ENCODE results near the gene SAP25.
A peak's percentile ranks its signal among the peaks of the same experiment; 100 is the strongest.

The SAP25 gene

DNA sequence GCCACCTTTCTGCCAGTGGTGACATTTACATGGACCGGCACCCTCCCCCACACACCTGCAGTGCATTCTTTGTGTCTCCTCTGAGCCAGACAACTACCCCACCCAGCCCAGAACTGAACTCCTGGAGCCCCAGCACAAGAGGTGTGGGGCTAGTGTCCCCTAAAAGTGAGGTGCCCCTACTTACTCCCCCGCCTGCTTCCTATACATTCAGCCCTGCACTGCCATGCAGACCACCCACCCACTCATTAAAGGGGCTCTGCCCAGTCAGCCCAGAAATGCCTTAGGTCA is 1.9 kb downstream of the SAP25 start:
- no peaks in the 10 kb centered on the region for H3K79me2 ChIP-seq (ENCODE audit: control insufficient read depth, insufficient read depth, low read length)
- no peaks in the 10 kb centered on the region for H3K27me3 ChIP-seq (ENCODE audit: insufficient read depth, low read length, poor library complexity)
- no peak overlapping the region for H3K27ac ChIP-seq (ENCODE audit: low read depth, low read length)
- no peak overlapping the region for H2AK5ac ChIP-seq (ENCODE audit: low read length)
- H3K36me3 ChIP-seq (ENCODE audit: control insufficient read depth, insufficient read depth, low read length): no peaks in the 10 kb centered on the region
- H3K4me2 ChIP-seq (ENCODE audit: low read length): no peak overlapping the region
- H3K9ac ChIP-seq (ENCODE audit: low read length): peak overlapping the region; percentile 13
- no peak overlapping the region for H3K56ac ChIP-seq (ENCODE audit: low read length)
- H2BK15ac ChIP-seq (replicated peaks; ENCODE audit: low read depth): no peak overlapping the region
- no peak for DNase-seq
- no peak overlapping the region for H3K23ac ChIP-seq (ENCODE audit: low read length)
- H3K79me1 ChIP-seq (ENCODE audit: low read length): no peaks in the 10 kb centered on the region
- no peak overlapping the region for H4K8ac ChIP-seq (ENCODE audit: low read depth, low read length)
- no peak overlapping the region for H3K4me3 ChIP-seq (ENCODE audit: low read length)
- H3K18ac ChIP-seq (ENCODE audit: low read length): no peak overlapping the region
- peaks cover 10% of the 10 kb centered on the region for H3K4me1 ChIP-seq (ENCODE audit: control insufficient read depth, low read depth, low read length)
- no peak overlapping the region for H2BK5ac ChIP-seq (ENCODE audit: low read length)
- WGBS (ENCODE audit: extremely low coverage, insufficient coverage, low lambda C conversion rate): no CpG with 5 or more reads among the region's 2 CpGs
- no peak overlapping the region for H2BK120ac ChIP-seq (ENCODE audit: low read depth, low read length)
- no peak overlapping the region for H3K4ac ChIP-seq (ENCODE audit: low read depth, low read length)
- no peak overlapping the region for H4K5ac ChIP-seq (ENCODE audit: low read length)

DNA sequence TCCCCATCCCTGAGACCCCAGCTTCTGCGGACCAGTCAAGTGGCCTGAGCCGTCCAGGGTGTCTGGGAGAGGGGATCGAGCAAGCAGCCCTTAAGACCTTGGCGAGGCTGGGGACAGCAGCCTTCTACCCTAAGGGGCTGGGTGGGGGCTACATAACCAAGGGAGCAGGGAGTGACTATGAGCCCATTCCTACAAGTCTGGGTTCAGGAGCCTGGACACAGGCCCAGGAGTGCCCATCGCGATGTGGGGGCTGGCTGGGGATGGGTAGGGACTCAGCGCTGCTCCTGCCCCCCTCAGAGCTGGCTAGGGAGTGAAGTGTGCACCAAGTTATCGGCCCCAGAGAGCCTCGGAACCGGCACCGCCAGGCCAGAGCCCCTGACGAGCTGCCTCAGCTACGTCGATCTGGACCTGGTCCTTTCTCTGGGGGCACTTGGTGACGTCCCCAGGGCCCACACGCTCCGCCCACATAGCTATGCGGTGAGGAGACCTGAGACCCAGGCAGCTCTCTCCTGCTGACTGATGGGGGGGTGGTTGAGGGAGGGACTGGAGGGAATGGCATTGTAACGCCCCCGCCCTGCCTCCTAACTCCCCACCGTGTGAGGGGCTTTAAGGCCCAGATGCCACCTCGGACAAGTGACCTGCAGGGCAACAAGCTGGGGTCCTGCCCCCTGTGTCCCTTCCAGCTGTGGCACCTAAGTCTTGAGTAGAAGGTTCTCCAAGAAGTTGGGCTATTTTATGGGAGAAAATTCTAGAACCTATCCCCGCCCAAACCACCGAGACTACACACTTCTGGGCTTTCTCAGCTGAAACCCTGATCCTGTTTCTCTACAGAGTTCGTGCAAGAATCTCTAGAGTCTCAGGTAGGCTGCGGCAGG is 2.5 kb downstream of the SAP25 start:
- no peak overlapping the region for H3K23ac ChIP-seq (ENCODE audit: low read length)
- H3K27me3 ChIP-seq (ENCODE audit: insufficient read depth, low read length, poor library complexity): no peaks in the 10 kb centered on the region
- peak overlapping the region; percentile 14 for H2AK5ac ChIP-seq (ENCODE audit: low read length)
- H3K4ac ChIP-seq (ENCODE audit: low read depth, low read length): no peak overlapping the region
- no peak overlapping the region for H3K9ac ChIP-seq (ENCODE audit: low read length)
- H3K27ac ChIP-seq (ENCODE audit: low read depth, low read length): no peak overlapping the region
- no peaks in the 10 kb centered on the region for H3K36me3 ChIP-seq (ENCODE audit: control insufficient read depth, insufficient read depth, low read length)
- H2BK120ac ChIP-seq (ENCODE audit: low read depth, low read length): no peak overlapping the region
- H2BK15ac ChIP-seq (replicated peaks; ENCODE audit: low read depth): no peak overlapping the region
- H2BK5ac ChIP-seq (ENCODE audit: low read length): no peak overlapping the region
- H3K79me1 ChIP-seq (ENCODE audit: low read length): no peaks in the 10 kb centered on the region
- H3K4me3 ChIP-seq (ENCODE audit: low read length): no peak overlapping the region
- no peak overlapping the region for H3K18ac ChIP-seq (ENCODE audit: low read length)
- DNase-seq: peak; percentile 85
- H3K79me2 ChIP-seq (ENCODE audit: control insufficient read depth, insufficient read depth, low read length): no peaks in the 10 kb centered on the region
- H4K8ac ChIP-seq (ENCODE audit: low read depth, low read length): no peak overlapping the region
- no peak overlapping the region for H3K4me2 ChIP-seq (ENCODE audit: low read length)
- H3K56ac ChIP-seq (ENCODE audit: low read length): no peak overlapping the region
- no CpG with 5 or more reads among the region's 26 CpGs for WGBS (ENCODE audit: extremely low coverage, insufficient coverage, low lambda C conversion rate)
- peaks cover 10% of the 10 kb centered on the region for H3K4me1 ChIP-seq (ENCODE audit: control insufficient read depth, low read depth, low read length)
- H4K5ac ChIP-seq (ENCODE audit: low read length): no peak overlapping the region

DNA sequence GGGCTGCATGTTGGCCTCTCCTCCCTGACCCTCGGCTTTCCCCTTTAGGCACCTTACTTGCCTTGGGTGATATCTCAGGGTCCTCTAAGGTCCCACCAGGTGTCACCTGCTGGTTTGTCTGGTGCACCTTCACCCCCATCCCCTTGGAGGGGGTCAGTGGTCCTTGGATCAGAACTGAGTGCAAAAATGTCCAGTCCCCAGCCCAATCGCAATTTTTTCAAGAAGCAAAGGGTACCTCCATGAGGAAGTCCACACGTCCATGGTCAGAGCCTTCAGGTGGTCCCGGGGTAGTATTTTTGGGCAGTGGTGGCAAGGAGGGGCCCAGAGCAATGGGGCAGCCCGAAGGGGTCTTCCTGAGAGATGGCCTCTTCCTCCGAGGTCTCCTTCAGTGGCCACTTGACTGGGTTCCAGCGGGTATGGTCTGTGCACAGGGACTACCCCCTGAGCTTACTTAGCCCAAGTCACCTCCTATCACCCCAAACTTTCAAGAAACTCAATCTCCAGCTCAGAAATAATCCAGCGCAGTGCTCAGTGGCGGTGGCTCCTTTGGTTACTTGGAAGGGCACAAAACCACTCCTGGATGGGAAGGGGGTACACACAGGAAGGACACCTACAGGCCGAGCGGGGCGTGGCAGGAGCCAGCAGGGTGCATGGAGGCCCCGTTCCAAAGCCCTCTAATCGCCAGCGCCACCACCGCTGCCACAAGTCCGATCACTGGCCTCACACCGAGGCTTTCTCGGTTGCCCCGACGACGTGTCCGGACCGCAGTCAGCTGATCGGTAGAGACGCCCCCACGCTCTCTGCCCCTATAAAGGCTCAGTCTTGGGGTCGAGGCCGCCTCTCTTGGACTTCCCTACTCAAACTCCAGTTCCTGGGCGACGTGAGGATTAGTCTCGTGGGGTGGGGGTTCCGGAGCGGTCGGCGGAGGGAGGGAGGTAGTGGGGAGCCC is 4.5 kb downstream of the SAP25 start:
- no CpG with 5 or more reads among the region's 36 CpGs for WGBS (ENCODE audit: extremely low coverage, insufficient coverage, low lambda C conversion rate)
- H3K27ac ChIP-seq (ENCODE audit: low read depth, low read length): no peak overlapping the region
- H3K4me2 ChIP-seq (ENCODE audit: low read length): peak overlapping the region; percentile 52
- no peak overlapping the region for H4K8ac ChIP-seq (ENCODE audit: low read depth, low read length)
- no peak overlapping the region for H2AK5ac ChIP-seq (ENCODE audit: low read length)
- H2BK15ac ChIP-seq (replicated peaks; ENCODE audit: low read depth): no peak overlapping the region
- H3K27me3 ChIP-seq (ENCODE audit: insufficient read depth, low read length, poor library complexity): no peaks in the 10 kb centered on the region
- no peaks in the 10 kb centered on the region for H3K79me2 ChIP-seq (ENCODE audit: control insufficient read depth, insufficient read depth, low read length)
- H3K4me3 ChIP-seq (ENCODE audit: low read length): no peak overlapping the region
- no peak overlapping the region for H2BK120ac ChIP-seq (ENCODE audit: low read depth, low read length)
- no peaks in the 10 kb centered on the region for H3K79me1 ChIP-seq (ENCODE audit: low read length)
- H3K9ac ChIP-seq (ENCODE audit: low read length): peak overlapping the region; percentile 64
- H3K23ac ChIP-seq (ENCODE audit: low read length): peak overlapping the region; percentile 48
- peak overlapping the region; percentile 79 for H3K56ac ChIP-seq (ENCODE audit: low read length)
- peak; percentile 88 for DNase-seq
- H4K5ac ChIP-seq (ENCODE audit: low read length): no peak overlapping the region
- H2BK5ac ChIP-seq (ENCODE audit: low read length): no peak overlapping the region
- no peak overlapping the region for H3K18ac ChIP-seq (ENCODE audit: low read length)
- H3K4me1 ChIP-seq (ENCODE audit: control insufficient read depth, low read depth, low read length): peaks cover 10% of the 10 kb centered on the region
- H3K36me3 ChIP-seq (ENCODE audit: control insufficient read depth, insufficient read depth, low read length): no peaks in the 10 kb centered on the region
- no peak overlapping the region for H3K4ac ChIP-seq (ENCODE audit: low read depth, low read length)

DNA sequence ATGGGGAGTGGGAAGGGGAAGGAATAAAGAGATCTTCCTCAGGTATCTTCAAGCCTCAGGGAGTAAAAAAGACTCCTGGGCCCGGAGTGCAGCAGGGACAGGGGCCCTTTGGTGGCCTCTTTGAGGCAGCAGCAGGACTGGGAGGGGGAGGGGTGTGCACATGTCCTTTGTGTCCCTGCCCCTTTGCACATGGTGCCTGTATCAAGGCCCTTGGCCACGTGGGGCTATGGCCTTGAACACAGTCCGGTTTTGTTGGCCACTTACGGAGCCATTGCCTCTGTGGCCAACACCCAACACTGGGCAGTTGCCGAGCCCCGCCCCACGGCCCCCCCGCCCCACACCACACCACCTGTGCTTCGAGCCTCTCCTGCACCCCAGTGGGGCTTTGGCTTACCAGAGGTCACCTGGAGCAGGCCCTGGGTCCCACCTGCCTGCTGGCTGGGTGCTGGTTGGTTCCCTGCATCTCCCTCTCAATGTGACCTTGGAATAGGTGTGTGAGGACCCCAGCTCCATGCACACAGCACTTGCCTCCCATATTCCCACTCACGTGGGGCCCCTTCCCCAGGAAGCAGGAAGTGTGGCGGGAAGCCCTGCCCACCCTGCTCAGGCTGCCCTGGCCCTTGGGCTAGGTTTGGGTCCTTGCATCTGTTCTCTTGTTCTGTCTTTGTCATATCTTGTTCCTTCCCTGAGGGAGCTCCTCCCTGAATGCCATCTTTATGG is 5.4 kb downstream of the SAP25 start:
- no peak overlapping the region for H3K18ac ChIP-seq (ENCODE audit: low read length)
- no peak overlapping the region for H3K9ac ChIP-seq (ENCODE audit: low read length)
- H4K8ac ChIP-seq (ENCODE audit: low read depth, low read length): no peak overlapping the region
- H3K4me1 ChIP-seq (ENCODE audit: control insufficient read depth, low read depth, low read length): peaks cover 10% of the 10 kb centered on the region
- no peak overlapping the region for H4K5ac ChIP-seq (ENCODE audit: low read length)
- H3K23ac ChIP-seq (ENCODE audit: low read length): no peak overlapping the region
- no peak overlapping the region for H2AK5ac ChIP-seq (ENCODE audit: low read length)
- no peak overlapping the region for H2BK5ac ChIP-seq (ENCODE audit: low read length)
- no peaks in the 10 kb centered on the region for H3K79me2 ChIP-seq (ENCODE audit: control insufficient read depth, insufficient read depth, low read length)
- no peak for DNase-seq
- no peak overlapping the region for H3K27ac ChIP-seq (ENCODE audit: low read depth, low read length)
- no CpG with 5 or more reads among the region's 11 CpGs for WGBS (ENCODE audit: extremely low coverage, insufficient coverage, low lambda C conversion rate)
- no peak overlapping the region for H2BK15ac ChIP-seq (replicated peaks; ENCODE audit: low read depth)
- H3K56ac ChIP-seq (ENCODE audit: low read length): no peak overlapping the region
- H3K4ac ChIP-seq (ENCODE audit: low read depth, low read length): no peak overlapping the region
- no peaks in the 10 kb centered on the region for H3K79me1 ChIP-seq (ENCODE audit: low read length)
- H3K36me3 ChIP-seq (ENCODE audit: control insufficient read depth, insufficient read depth, low read length): no peaks in the 10 kb centered on the region
- no peaks in the 10 kb centered on the region for H3K27me3 ChIP-seq (ENCODE audit: insufficient read depth, low read length, poor library complexity)
- no peak overlapping the region for H3K4me3 ChIP-seq (ENCODE audit: low read length)
- no peak overlapping the region for H3K4me2 ChIP-seq (ENCODE audit: low read length)
- H2BK120ac ChIP-seq (ENCODE audit: low read depth, low read length): no peak overlapping the region

DNA sequence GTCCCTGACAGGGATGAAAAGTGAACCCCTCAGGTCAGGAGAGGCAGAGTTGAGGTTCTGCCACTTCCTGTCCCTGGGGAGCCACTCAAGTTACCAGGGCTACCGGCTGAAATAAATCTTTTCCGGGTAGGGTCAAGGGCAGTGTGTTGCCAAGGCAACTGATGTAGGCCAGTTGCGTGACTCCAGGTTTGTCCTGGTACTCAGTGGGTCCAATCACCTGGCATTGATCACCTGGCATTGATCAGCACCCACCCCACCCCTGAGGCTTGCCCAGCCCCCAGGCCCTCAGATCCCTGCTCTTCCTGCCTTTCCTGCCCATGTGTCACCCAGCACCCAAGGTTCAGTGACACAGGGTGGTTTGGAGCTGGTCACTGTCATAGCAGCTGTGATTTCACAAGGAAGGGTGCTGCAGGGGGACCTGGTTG is 5.9 kb downstream of the SAP25 start:
- Histone ChIP-seq H3K23ac (ENCODE audit: low read length) (no peak overlapping the region), H3K27ac (ENCODE audit: low read depth, low read length) (no peak overlapping the region), H3K4me2 (ENCODE audit: low read length) (no peak overlapping the region), H3K9ac (ENCODE audit: low read length) (no peak overlapping the region), H3K4me1 (ENCODE audit: control insufficient read depth, low read depth, low read length) (peaks cover 10% of the 10 kb centered on the region), H3K56ac (ENCODE audit: low read length) (no peak overlapping the region), H3K27me3 (ENCODE audit: insufficient read depth, low read length, poor library complexity) (no peaks in the 10 kb centered on the region), H2BK5ac (ENCODE audit: low read length) (no peak overlapping the region), H2BK15ac (replicated peaks; ENCODE audit: low read depth) (no peak overlapping the region), H3K79me2 (ENCODE audit: control insufficient read depth, insufficient read depth, low read length) (no peaks in the 10 kb centered on the region), H3K4me3 (ENCODE audit: low read length) (no peak overlapping the region), H4K5ac (ENCODE audit: low read length) (no peak overlapping the region), H3K4ac (ENCODE audit: low read depth, low read length) (no peak overlapping the region), H3K79me1 (ENCODE audit: low read length) (no peaks in the 10 kb centered on the region), H2BK120ac (ENCODE audit: low read depth, low read length) (no peak overlapping the region), H3K18ac (ENCODE audit: low read length) (no peak overlapping the region), H3K36me3 (ENCODE audit: control insufficient read depth, insufficient read depth, low read length) (no peaks in the 10 kb centered on the region), H4K8ac (ENCODE audit: low read depth, low read length) (no peak overlapping the region), H2AK5ac (ENCODE audit: low read length) (no peak overlapping the region)
- no CpG with 5 or more reads among the region's 3 CpGs for WGBS (ENCODE audit: extremely low coverage, insufficient coverage, low lambda C conversion rate)
- no peak for DNase-seq

All from mesendoderm (in vitro differentiated cells).